ENCODE measurements around the gene BDKRB2. TPM values are rescaled to one million over a fixed set of nuclear protein-coding genes. Genes with fewer than 3 reads are reported as not detected.

Gene BDKRB2
- total RNA-seq, 1 donor from 2014 or later = 2.6 TPM

DNA sequence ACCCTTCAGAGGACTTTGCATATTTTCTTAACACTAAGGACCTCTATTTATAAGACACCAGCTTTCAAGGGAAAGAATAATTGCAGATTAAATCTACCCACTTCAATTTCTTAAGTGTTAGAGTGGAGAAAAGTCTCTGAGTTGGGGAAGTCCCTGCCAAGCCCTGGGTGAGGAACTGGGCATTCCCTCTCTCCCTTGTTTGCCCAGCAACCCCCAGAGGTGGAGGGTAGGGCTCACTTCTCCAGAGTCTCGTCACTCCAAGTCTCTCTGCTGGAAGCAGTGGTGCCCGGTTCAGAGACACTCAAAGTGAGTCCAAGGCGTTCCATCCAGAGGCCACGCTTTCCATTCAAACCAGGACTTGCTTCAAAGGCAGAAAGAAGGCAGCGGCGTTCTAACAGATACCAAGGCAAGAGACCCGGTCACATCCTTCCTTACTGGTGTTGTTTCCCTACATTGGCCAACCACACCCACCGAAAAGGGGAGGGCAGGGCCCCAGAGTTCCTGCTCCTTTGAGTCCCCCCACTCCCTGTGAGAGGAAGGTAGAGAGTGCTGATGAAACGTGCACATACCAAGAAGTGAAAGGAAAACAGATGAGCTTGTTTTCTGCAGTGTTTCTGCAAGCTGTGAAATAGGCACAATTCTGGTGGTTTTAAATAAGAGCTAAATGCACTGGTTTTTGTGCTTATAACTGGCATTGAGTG lies 6.1 kb upstream of the BDKRB2 start:
- no peak overlapping the region for H3K9ac ChIP-seq (ENCODE audit: low read depth in 1 of 3, low read length in 3 of 3)
- no peaks in the 10 kb centered on the region for H3K36me3 ChIP-seq (ENCODE audit: control insufficient read depth in 3 of 3, insufficient read depth in 3 of 3, low read length in 3 of 3)
- peak overlapping the region; percentile 58 for H3K27ac ChIP-seq (ENCODE audit: low read depth, low read length)
- no peaks in the 10 kb centered on the region for H3K9me3 ChIP-seq (ENCODE audit: control insufficient read depth in 3 of 3, low read length in 3 of 3)
- H3K27me3 ChIP-seq (ENCODE audit: control insufficient read depth in 3 of 3, insufficient read depth in 3 of 3, low read length in 3 of 3) = peaks cover 0 to 14% (median 9%) of the 10 kb centered on the region in 3 donors
- no peak overlapping the region for H3K4me3 ChIP-seq (ENCODE audit: low read length in 3 of 3)
- peaks cover under 1 to 4% (median 3%) of the 10 kb centered on the region in 3 donors for H3K4me1 ChIP-seq (ENCODE audit: control insufficient read depth in 3 of 3, insufficient read depth in 3 of 3, low read length in 3 of 3)

DNA sequence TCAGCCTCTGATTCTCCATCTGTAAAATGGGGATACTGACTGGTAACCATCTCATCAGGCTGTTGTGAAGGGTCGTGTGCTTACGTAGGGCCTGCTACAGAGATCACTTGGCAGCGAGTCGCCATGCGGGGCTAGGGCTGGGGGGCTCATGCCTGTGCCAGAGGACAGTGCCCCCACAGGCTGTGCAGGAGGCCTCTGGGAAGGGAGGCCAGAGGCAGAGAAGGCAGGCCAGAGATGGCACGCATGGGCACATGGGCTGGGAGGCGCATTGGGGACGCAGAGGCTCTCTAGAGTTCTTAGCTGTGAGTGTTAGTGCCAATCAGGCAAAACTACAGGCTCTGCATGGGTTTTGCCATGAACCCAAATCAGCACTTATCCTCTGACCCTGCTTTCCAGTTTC lies 3.5 kb upstream of the BDKRB2 start:
- Histone ChIP-seq H3K9ac (ENCODE audit: low read depth in 1 of 3, low read length in 3 of 3) (no peak overlapping the region), H3K27ac (ENCODE audit: low read depth, low read length) (no peak overlapping the region), H3K27me3 (ENCODE audit: control insufficient read depth in 3 of 3, insufficient read depth in 3 of 3, low read length in 3 of 3) (peaks cover 0 to 20% (median 14%) of the 10 kb centered on the region in 3 donors), H3K4me1 (ENCODE audit: control insufficient read depth in 3 of 3, insufficient read depth in 3 of 3, low read length in 3 of 3) (peaks cover 14 to 23% (median 21%) of the 10 kb centered on the region in 3 donors), H3K36me3 (ENCODE audit: control insufficient read depth in 3 of 3, insufficient read depth in 3 of 3, low read length in 3 of 3) (no peaks in the 10 kb centered on the region), H3K4me3 (ENCODE audit: low read length in 3 of 3) (no peak overlapping the region), H3K9me3 (ENCODE audit: control insufficient read depth in 3 of 3, low read length in 3 of 3) (no peaks in the 10 kb centered on the region)

DNA sequence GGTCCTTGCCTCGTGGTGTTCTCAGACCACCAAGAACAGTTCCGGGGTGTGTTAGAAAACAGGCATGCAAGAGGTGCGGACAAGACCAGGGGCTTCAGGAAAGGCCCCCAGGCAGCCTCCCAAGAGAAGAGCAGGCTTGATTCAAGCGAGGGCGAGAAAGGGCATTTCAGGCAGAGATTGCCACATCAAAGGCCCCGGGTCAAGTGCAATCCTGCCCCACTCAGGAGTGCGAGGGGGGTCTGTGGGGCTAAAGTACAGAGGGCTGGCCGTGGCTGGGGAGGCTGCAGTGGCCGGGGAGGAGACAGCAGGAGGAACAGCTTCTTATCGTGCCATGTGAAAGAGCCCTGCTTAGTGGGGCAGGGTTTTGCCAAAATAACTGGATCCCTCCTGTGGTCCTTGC lies 2.7 kb upstream of the BDKRB2 start:
- no peak overlapping the region for H3K27ac ChIP-seq (ENCODE audit: low read depth, low read length)

DNA sequence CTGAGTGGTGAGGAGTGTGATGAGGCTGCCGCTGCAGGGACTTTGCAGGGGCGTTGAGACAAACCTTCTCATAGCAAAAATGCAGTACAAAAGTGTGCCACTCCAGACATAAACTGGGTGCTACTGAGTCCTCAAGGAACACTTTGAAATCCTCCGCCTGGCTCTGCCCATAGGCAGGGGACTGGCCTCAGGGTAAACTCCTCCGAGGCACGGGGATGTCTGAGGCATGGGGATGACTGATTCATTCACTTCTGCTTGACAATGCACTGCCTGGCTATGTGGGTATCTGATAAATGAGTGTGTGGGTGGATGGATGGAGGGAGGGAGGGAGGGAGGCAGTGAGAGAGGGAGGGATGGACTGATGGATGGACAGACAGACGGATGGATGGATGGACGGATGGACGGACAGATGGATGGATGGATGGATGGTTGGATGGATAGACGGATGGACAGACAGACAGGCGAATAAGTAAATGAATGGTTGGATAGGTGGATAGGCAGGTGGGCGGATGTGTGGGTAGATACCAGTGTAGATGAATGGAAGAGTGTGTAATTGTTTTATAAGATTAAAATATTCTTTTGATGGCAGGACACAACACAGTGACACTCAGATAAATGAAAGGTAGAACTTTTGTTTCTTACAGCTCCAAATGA lies 2.1 kb upstream of the BDKRB2 start:
- H3K27ac ChIP-seq (ENCODE audit: low read depth, low read length) = no peak overlapping the region
- peaks cover 0 to 20% (median 14%) of the 10 kb centered on the region in 3 donors for H3K27me3 ChIP-seq (ENCODE audit: control insufficient read depth in 3 of 3, insufficient read depth in 3 of 3, low read length in 3 of 3)
- H3K9ac ChIP-seq (ENCODE audit: low read depth in 1 of 3, low read length in 3 of 3) = no peak overlapping the region
- H3K4me1 ChIP-seq (ENCODE audit: control insufficient read depth in 3 of 3, insufficient read depth in 3 of 3, low read length in 3 of 3) = peaks cover 17 to 23% (median 22%) of the 10 kb centered on the region in 3 donors
- H3K9me3 ChIP-seq (ENCODE audit: control insufficient read depth in 3 of 3, low read length in 3 of 3) = no peaks in the 10 kb centered on the region
- H3K4me3 ChIP-seq (ENCODE audit: low read length in 3 of 3) = no peak overlapping the region
- no peaks in the 10 kb centered on the region for H3K36me3 ChIP-seq (ENCODE audit: control insufficient read depth in 3 of 3, insufficient read depth in 3 of 3, low read length in 3 of 3)

More for the DNA sequence above, 2.7 kb upstream of the BDKRB2 start:
- H3K4me1 ChIP-seq (ENCODE audit: control insufficient read depth in 3 of 3, insufficient read depth in 3 of 3, low read length in 3 of 3) = peaks cover 17 to 23% (median 22%) of the 10 kb centered on the region in 3 donors
- peaks cover 0 to 20% (median 14%) of the 10 kb centered on the region in 3 donors for H3K27me3 ChIP-seq (ENCODE audit: control insufficient read depth in 3 of 3, insufficient read depth in 3 of 3, low read length in 3 of 3)
- no peaks in the 10 kb centered on the region for H3K36me3 ChIP-seq (ENCODE audit: control insufficient read depth in 3 of 3, insufficient read depth in 3 of 3, low read length in 3 of 3)
- no peak overlapping the region for H3K9ac ChIP-seq (ENCODE audit: low read depth in 1 of 3, low read length in 3 of 3)
- no peak overlapping the region for H3K4me3 ChIP-seq (ENCODE audit: low read length in 3 of 3)
- H3K9me3 ChIP-seq (ENCODE audit: control insufficient read depth in 3 of 3, low read length in 3 of 3) = no peaks in the 10 kb centered on the region

DNA sequence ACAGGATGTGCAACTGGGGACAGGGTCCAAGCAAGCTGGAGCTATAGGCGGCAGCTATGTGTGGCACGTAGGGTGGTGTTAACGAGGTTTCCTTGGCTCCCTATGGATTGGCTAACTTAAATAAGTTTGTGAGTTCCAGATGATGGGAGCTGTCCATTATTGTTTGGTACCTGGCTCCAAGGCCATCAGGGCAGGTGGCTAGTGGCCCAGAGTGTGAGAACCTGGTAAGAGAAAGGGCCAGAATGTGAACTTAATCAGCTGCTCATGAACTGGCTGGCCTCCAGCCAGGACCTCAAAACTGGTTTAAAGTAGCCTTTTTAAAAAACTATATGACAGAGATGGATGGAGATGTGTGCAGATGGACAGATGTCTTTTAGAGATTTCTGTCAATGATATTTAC lies 1.5 kb upstream of the BDKRB2 start:
- peaks cover 0 to 20% (median 14%) of the 10 kb centered on the region in 3 donors for H3K27me3 ChIP-seq (ENCODE audit: control insufficient read depth in 3 of 3, insufficient read depth in 3 of 3, low read length in 3 of 3)

DNA sequence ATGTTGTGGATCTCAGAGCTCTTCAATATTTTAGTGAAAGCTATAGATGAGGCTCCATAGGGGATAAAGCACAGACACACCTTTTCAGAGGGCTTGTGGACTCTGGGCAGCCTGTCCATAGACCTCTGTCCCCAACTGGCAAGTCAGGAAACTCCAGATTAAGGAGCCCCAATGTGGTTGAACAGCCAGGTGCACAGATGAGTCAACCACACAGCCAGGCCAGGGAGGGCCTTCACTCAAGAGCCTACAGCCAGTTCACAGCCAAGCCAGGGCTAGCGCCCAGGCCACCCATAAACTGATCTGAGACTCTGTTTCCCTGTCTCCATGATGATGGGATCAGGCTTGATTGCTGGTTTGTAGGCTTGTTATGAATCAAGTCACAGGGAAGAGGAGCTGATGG lies 1.0 kb upstream of the BDKRB2 start:
- Histone ChIP-seq H3K27ac (ENCODE audit: low read depth, low read length) (no peak overlapping the region), H3K9ac (ENCODE audit: low read depth in 1 of 3, low read length in 3 of 3) (no peak overlapping the region), H3K36me3 (ENCODE audit: control insufficient read depth in 3 of 3, insufficient read depth in 3 of 3, low read length in 3 of 3) (no peaks in the 10 kb centered on the region), H3K9me3 (ENCODE audit: control insufficient read depth in 3 of 3, low read length in 3 of 3) (no peaks in the 10 kb centered on the region), H3K4me1 (ENCODE audit: control insufficient read depth in 3 of 3, insufficient read depth in 3 of 3, low read length in 3 of 3) (peaks cover 17 to 23% (median 22%) of the 10 kb centered on the region in 3 donors), H3K4me3 (ENCODE audit: low read length in 3 of 3) (no peak overlapping the region), H3K27me3 (ENCODE audit: control insufficient read depth in 3 of 3, insufficient read depth in 3 of 3, low read length in 3 of 3) (peaks cover 0 to 20% (median 14%) of the 10 kb centered on the region in 3 donors)

More for the DNA sequence above, 1.5 kb upstream of the BDKRB2 start:
- H3K4me3 ChIP-seq (ENCODE audit: low read length in 3 of 3) = no peak overlapping the region
- peaks cover 17 to 23% (median 22%) of the 10 kb centered on the region in 3 donors for H3K4me1 ChIP-seq (ENCODE audit: control insufficient read depth in 3 of 3, insufficient read depth in 3 of 3, low read length in 3 of 3)
- H3K9me3 ChIP-seq (ENCODE audit: control insufficient read depth in 3 of 3, low read length in 3 of 3) = no peaks in the 10 kb centered on the region
- no peaks in the 10 kb centered on the region for H3K36me3 ChIP-seq (ENCODE audit: control insufficient read depth in 3 of 3, insufficient read depth in 3 of 3, low read length in 3 of 3)
- no peak overlapping the region for H3K9ac ChIP-seq (ENCODE audit: low read depth in 1 of 3, low read length in 3 of 3)
- H3K27ac ChIP-seq (ENCODE audit: low read depth, low read length) = no peak overlapping the region

DNA sequence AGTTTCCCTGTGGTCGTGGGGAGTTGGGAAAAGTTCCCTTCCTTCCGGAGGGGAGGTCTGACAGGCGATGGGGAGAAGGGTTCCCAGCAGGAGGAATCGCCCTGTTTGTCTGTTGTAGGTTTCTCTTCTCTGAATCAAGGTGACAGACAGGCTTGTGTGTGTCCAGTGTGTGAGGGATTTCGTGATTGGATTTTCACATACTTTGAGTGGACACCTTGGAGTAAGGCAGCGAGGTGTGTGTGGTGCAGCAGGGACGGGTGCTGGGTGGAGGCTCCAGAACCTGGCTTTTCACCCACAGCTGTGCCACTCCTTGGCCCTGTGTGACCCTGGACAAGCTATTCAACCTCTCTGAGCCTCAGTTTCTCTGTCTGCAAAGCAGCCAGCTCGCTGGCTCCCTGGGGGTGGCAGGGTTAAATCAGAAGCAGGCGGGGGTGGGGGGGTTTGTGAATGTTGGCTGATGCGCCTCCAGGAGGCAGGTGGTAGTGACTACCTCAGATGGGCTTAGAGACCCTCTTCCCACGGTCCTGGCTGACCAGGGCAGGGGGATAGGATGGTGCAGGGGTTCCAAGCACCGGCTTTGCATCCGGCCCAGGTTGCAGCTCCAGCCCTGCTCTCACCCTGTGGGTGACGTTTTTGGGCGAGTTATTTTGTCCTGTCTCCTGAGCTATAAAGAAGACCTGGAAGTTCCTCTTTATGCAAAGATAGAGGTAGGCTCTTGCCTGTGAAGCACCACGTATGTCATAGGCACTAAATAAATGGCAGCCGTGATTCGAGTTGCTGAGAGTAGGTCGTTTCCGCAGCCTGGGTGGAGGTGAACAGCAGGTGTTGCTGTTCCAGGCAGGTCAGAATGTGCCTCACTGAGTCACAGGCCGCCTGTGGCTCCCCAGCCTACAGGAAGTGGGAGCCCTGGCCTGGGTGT lies 679 bp downstream of the BDKRB2 start:
- peaks cover 17 to 23% (median 22%) of the 10 kb centered on the region in 3 donors for H3K4me1 ChIP-seq (ENCODE audit: control insufficient read depth in 3 of 3, insufficient read depth in 3 of 3, low read length in 3 of 3)
- peak overlapping the region; percentile 51 to 73 (median 71) for H3K9ac ChIP-seq (ENCODE audit: low read depth in 1 of 3, low read length in 3 of 3)
- peak overlapping the region; percentile 54 for H3K27ac ChIP-seq (ENCODE audit: low read depth, low read length)
- peaks cover 0 to 20% (median 14%) of the 10 kb centered on the region in 3 donors for H3K27me3 ChIP-seq (ENCODE audit: control insufficient read depth in 3 of 3, insufficient read depth in 3 of 3, low read length in 3 of 3)
- no peaks in the 10 kb centered on the region for H3K36me3 ChIP-seq (ENCODE audit: control insufficient read depth in 3 of 3, insufficient read depth in 3 of 3, low read length in 3 of 3)
- H3K4me3 ChIP-seq (ENCODE audit: low read length in 3 of 3) = peak overlapping the region; percentile 56 to 70 (median 63)
- no peaks in the 10 kb centered on the region for H3K9me3 ChIP-seq (ENCODE audit: control insufficient read depth in 3 of 3, low read length in 3 of 3)

DNA sequence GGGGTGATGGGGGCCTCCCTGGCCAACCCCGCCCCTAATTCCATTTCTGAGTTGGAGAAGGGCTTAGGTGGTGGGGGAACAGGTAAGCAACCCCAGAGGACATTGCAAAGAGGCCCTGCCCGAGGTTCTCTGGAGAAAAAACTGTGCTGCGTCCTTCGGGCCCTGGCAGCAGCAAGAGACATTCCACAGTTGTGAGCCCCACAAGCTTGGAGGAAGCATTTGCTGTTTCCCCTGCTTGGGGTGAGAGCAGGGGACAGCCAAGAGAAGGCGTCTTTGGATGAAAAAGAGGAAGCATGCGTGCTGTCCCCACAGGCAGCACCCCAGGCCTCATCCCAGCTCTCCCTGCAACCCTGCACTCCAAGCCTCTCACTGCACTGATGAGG lies 1.3 kb downstream of the BDKRB2 start:
- peaks cover 0 to 20% (median 14%) of the 10 kb centered on the region in 3 donors for H3K27me3 ChIP-seq (ENCODE audit: control insufficient read depth in 3 of 3, insufficient read depth in 3 of 3, low read length in 3 of 3)
- no peaks in the 10 kb centered on the region for H3K36me3 ChIP-seq (ENCODE audit: control insufficient read depth in 3 of 3, insufficient read depth in 3 of 3, low read length in 3 of 3)
- H3K9me3 ChIP-seq (ENCODE audit: control insufficient read depth in 3 of 3, low read length in 3 of 3) = no peaks in the 10 kb centered on the region
- no peak overlapping the region for H3K4me3 ChIP-seq (ENCODE audit: low read length in 3 of 3)
- H3K4me1 ChIP-seq (ENCODE audit: control insufficient read depth in 3 of 3, insufficient read depth in 3 of 3, low read length in 3 of 3) = peaks cover 17 to 23% (median 22%) of the 10 kb centered on the region in 3 donors
- peak overlapping the region; percentile 54 for H3K27ac ChIP-seq (ENCODE audit: low read depth, low read length)
- H3K9ac ChIP-seq (ENCODE audit: low read depth in 1 of 3, low read length in 3 of 3) = peak overlapping the region in 1 of 3 donors; percentile 8

DNA sequence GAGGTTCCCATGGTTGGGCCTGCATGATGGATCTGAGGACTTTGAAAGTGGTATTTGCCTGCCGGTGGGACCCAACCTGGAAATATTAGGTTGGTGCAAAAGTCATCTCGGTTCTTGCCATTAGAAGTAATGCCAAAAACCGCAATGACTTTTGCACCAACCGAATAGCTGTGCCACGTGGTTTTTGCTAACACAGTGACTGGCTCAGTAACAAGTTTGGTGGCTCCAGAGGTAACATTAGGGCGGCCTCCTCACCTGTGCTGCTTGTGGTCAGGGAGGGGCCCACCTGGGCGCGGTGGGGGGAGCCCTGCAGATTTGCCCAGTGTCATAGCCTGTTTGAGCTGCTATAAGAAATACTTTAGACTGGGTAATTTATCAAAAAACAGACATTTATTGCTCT lies 1.8 kb downstream of the BDKRB2 start:
- Histone ChIP-seq H3K27me3 (ENCODE audit: control insufficient read depth in 3 of 3, insufficient read depth in 3 of 3, low read length in 3 of 3) (peaks cover 0 to 18% (median 14%) of the 10 kb centered on the region in 3 donors), H3K9me3 (ENCODE audit: control insufficient read depth in 3 of 3, low read length in 3 of 3) (no peaks in the 10 kb centered on the region), H3K27ac (ENCODE audit: low read depth, low read length) (no peak overlapping the region), H3K9ac (ENCODE audit: low read depth in 1 of 3, low read length in 3 of 3) (no peak overlapping the region), H3K4me1 (ENCODE audit: control insufficient read depth in 3 of 3, insufficient read depth in 3 of 3, low read length in 3 of 3) (peaks cover 17 to 23% (median 22%) of the 10 kb centered on the region in 3 donors), H3K4me3 (ENCODE audit: low read length in 3 of 3) (no peak overlapping the region), H3K36me3 (ENCODE audit: control insufficient read depth in 3 of 3, insufficient read depth in 3 of 3, low read length in 3 of 3) (no peaks in the 10 kb centered on the region)
